GM12878 (cell line): Measurements from ENCODE around the gene NKX2-2. TPM values are rescaled to one million over a fixed set of nuclear protein-coding genes. Genes with fewer than 3 reads are reported as not detected.

ENCODE experiments used
- ATAC-seq: fragments of 200-7000 bp; cut with Tn5 transposase; 3 replicates; pipeline ENCODE4 v1.9.1; 2020; ENCODE audit warnings: mild to moderate bottlenecking, moderate library complexity
- BruUV-seq: library from RNA; stranded (reverse); fragments of 400-500 nt; replicated peaks from 2 replicates; lab custom pipeline; 2021; lab: Mats Ljungman, UMichigan
- CTCF ChIA-PET: fragments of 300-600 bp; sonication (Branson Sonifier 250); formaldehyde crosslinking; extraction: SDS; loops from one replicate; lab custom pipeline; 2021; ENCODE audit warnings: inconsistent platforms; lab: Yijun Ruan, JAX
- POLR2A ChIA-PET: fragments of 350-600 bp; formaldehyde crosslinking; extraction: SDS; loops from one replicate; lab custom pipeline; 2021; ENCODE audit warnings: inconsistent platforms; lab: Charles Lee
- RAD21 ChIA-PET: fragments of 300-600 bp; sonication (Branson Sonifier 250); formaldehyde crosslinking; loops from one replicate; lab custom pipeline; 2023; ENCODE audit warnings: antibody characterized with exemption; ENCODE audit not compliant: unreplicated experiment; lab: Charles Lee
- SMC1A ChIA-PET: fragments of 300-600 bp; sonication (Branson Sonifier 250); formaldehyde crosslinking; loops from one replicate; lab custom pipeline; 2023; ENCODE audit not compliant: unreplicated experiment, uncharacterized antibody; lab: Charles Lee
- DNase-seq: peaks from one replicate; pipeline ENCODE4 v3.0.0-alpha.2; 2011; ENCODE audit warnings: low read depth, low spot score
- FAIRE-seq: peaks from 3 replicates; lab custom pipeline; 2011; peaks lifted over from hg19 to GRCh38; lab: Jason Lieb, UNC
- H2AFZ ChIP-seq: 2 replicates; pipeline ENCODE4 v1.6.0; 2011; ENCODE audit warnings: low read depth, low read length, control low read depth; ENCODE audit not compliant: control insufficient read depth
- H3K27ac ChIP-seq: 2 replicates; pipeline ENCODE4 v1.5.1; 2011; ENCODE audit warnings: control low read depth; ENCODE audit not compliant: control insufficient read depth, insufficient read depth
- H3K27me3 ChIP-seq, 2 experiments: replicated peaks in 1 of 2; 2 replicates each; pipeline versions ENCODE4 v1.6.0 to v1.6.1; 2011; ENCODE audit warnings: low read length in 1 of 2; ENCODE audit not compliant: control insufficient read depth in 2 of 2, insufficient read depth in 2 of 2
- H3K36me3 ChIP-seq, 2 experiments: 2 replicates each; pipeline ENCODE4 v1.5.1; 2011; ENCODE audit warnings: low read length in 1 of 2; ENCODE audit not compliant: control insufficient read depth in 2 of 2, insufficient read depth in 2 of 2
- H3K4me1 ChIP-seq: 2 replicates; pipeline ENCODE4 v1.6.1; 2011; ENCODE audit warnings: mild to moderate bottlenecking, low read length, moderate library complexity, mixed read lengths; ENCODE audit not compliant: control insufficient read depth, insufficient read depth
- H3K4me2 ChIP-seq: 2 replicates; pipeline ENCODE4 v1.6.0; 2011; ENCODE audit warnings: control low read depth; ENCODE audit not compliant: control insufficient read depth, insufficient read depth
- H3K4me3 ChIP-seq: fragments of 200-600 bp; sonication (generic); 2 replicates; pipeline ENCODE4 v1.5.1; 2016
- H3K79me2 ChIP-seq: 2 replicates; pipeline ENCODE4 v1.6.0; 2011; ENCODE audit warnings: low read length; ENCODE audit not compliant: control insufficient read depth, insufficient read depth
- H3K9ac ChIP-seq: 2 replicates; pipeline ENCODE4 v1.8.0; 2011; ENCODE audit warnings: low read length, control low read depth, mixed read lengths; ENCODE audit not compliant: control insufficient read depth, insufficient read depth
- H3K9me3 ChIP-seq: replicated peaks from 3 replicates; pipeline ENCODE4 v1.5.1; 2011; ENCODE audit warnings: mild to moderate bottlenecking, low read length; ENCODE audit not compliant: control insufficient read depth, insufficient read depth
- H4K20me1 ChIP-seq: 2 replicates; pipeline ENCODE4 v1.6.0; 2011; ENCODE audit not compliant: control insufficient read depth, insufficient read depth
- ETV6 ChIP-seq, 2 experiments: fragments of 450-650 bp in 1 of 2; IDR thresholded peaks in 1 of 2; conservative IDR thresholded peaks in 1 of 2; 2 replicates each; pipeline ENCODE4 v1.6.1; 2014; ENCODE audit warnings: antibody characterized with exemption in 1 of 2, borderline replicate concordance in 1 of 2, low read depth in 1 of 2, mild to moderate bottlenecking in 1 of 2, moderate library complexity in 1 of 2
- HDAC2 ChIP-seq: fragments of 200-600 bp; sonication (generic); IDR thresholded peaks from 2 replicates; pipeline ENCODE4 v1.6.1; 2017
- IKZF1 ChIP-seq: fragments of 450-650 bp; conservative IDR thresholded peaks from 2 replicates; pipeline ENCODE4 v1.6.1; 2017; ENCODE audit warnings: antibody characterized with exemption, mild to moderate bottlenecking
- NR2F1 ChIP-seq: fragments of 450-650 bp; conservative IDR thresholded peaks from 2 replicates; pipeline ENCODE4 v1.6.1; 2017; ENCODE audit warnings: mild to moderate bottlenecking
- PML ChIP-seq: IDR thresholded peaks from 2 replicates; pipeline ENCODE4 v1.6.1; 2012; ENCODE audit warnings: low read length, inconsistent platforms
- RCOR1 ChIP-seq: conservative IDR thresholded peaks from 2 replicates; pipeline ENCODE4 v1.6.1; 2012; ENCODE audit warnings: low read depth, low read length, improper control_type of control experiment
- TCF7 ChIP-seq: IDR thresholded peaks from 2 replicates; pipeline ENCODE4 v1.6.1; 2014; ENCODE audit warnings: antibody characterized with exemption, borderline replicate concordance
- WRNIP1 ChIP-seq: IDR thresholded peaks from 2 replicates; pipeline ENCODE4 v1.6.1; 2011; ENCODE audit warnings: low read depth, low read length, improper control_type of control experiment, borderline replicate concordance
- ZNF24 ChIP-seq: fragments of 450-650 bp; IDR thresholded peaks from 2 replicates; pipeline ENCODE4 v1.6.1; 2017; ENCODE audit warnings: antibody characterized with exemption, mild to moderate bottlenecking
- ZNF274 ChIP-seq: IDR thresholded peaks from one replicate; pipeline ENCODE4 v1.8.0; 2011; ENCODE audit not compliant: insufficient read length, insufficient read depth
- WGBS: methylation state at CpG from one replicate; pipeline ENCODE4 v1.1.6; 2016; ENCODE audit warnings: low lambda C conversion rate; ENCODE audit not compliant: insufficient replicate concordance, insufficient coverage; ENCODE audit errors: missing lambda C conversion rate; 5-methylcytosine and 5-hydroxymethylcytosine counted together
- in situ Hi-C: fragments of 300-500 bp; cut with MboI; formaldehyde crosslinking; loops from 9 replicates; pipeline ENCODE4 v1.14.3; 2018; ENCODE audit warnings: mixed read lengths
- intact Hi-C: fragments of 100-400 bp; cut with micrococcal nuclease; formaldehyde crosslinking; loops from one replicate; pipeline ENCODE4 v1.14.2; 2022; ENCODE audit not compliant: unreplicated experiment
- polyA plus RNA-seq, 11 experiments: library from polyadenylated mRNA; depleted of rRNA in 4 of 11; unstranded in 6 of 11; stranded (reverse) in 5 of 11; fragments of >200 nt; fragmentation: Nextera tagmentation in 4 of 11; fragmentation: Illumina TruSeq in 1 of 11; extraction: Ambion mirVana in 4 of 11; extraction: Trizol in 1 of 11; gene quantifications; 1 replicate in 1 of 11; 2 replicates in 10 of 11; pipeline versions ENCODE4 v1.2.1 to v1.2.3, GENCODE V29; 2011 to 2016; ENCODE audit warnings: inconsistent platforms in 2 of 11, missing spikeins in 2 of 11, low read depth in 1 of 11
- total RNA-seq, 4 experiments: library from RNA; depleted of rRNA in 3 of 4; stranded (reverse); fragments of >200 nt in 3 of 4; fragmentation: Illumina TruSeq in 1 of 4; extraction: Trizol in 1 of 4; gene quantifications; 2 replicates each; pipeline versions ENCODE4 v1.2.1 to v1.2.3, GENCODE V29; 2013 to 2021
- TF ChIP-seq, protein P1 (sequence below): fragments of 450-650 bp; formaldehyde crosslinking; IDR thresholded peaks from 2 replicates; pipeline ENCODE4 v1.4.0; 2022; ENCODE audit warnings: mild to moderate bottlenecking, moderate library complexity
- TF ChIP-seq, protein P2 (sequence below): fragments of 450-650 bp; IDR thresholded peaks from 2 replicates; pipeline ENCODE4 v1.6.1; 2014; ENCODE audit warnings: mild to moderate bottlenecking
- TF ChIP-seq, protein P3 (sequence below): fragments of 450-650 bp; IDR thresholded peaks from 2 replicates; pipeline ENCODE4 v1.6.1; 2017; ENCODE audit warnings: mild to moderate bottlenecking, low read depth, inconsistent platforms; ENCODE audit not compliant: poor library complexity, severe bottlenecking

The NKX2-2 gene
- total and polyA plus RNA-seq, 10 of the 15 experiments (the other 5 are each of a cell fraction or from before 2014, with no cell fraction given): not detected

DNA sequence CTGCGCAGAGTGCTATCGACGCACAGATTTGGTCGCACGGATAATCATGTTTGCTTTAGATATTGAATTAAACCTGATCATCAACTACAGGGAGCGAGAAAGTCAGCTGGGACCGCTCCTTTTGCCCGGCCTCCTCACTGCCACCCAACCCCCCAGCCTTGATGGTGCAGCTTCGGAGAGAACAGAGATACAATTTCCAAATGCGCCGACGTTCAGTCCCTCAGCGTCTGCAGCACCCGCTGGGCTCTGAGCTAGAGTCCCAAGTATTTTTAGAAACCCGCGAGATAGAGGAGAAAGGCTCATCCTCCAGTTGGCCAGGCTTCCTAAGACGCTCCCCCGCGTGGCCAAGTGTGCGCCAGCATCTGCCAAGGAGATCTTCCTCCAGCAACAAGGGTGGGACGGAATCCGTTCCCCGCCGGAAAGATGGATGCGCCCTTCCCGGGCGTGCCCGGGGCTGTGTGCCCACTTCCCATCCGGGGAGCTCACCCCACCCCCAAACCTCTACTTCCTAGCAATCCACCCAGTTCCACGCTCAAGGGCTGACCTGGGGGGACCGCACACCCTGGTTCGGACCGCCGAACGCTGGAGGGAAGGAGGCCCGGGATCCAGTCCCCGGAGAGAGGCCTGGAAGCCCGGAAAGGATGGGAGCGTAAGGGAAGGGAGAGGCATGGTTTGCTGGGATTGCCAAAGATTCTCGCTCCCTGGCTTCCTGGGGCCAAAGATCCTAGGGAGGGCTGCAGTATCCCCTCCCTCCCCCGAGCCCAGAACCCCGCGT lies 4.1 kb downstream of the NKX2-2 start:
- no peaks in the 10 kb centered on the region; the same call in 1 of the 2 replicates for H3K4me1 ChIP-seq
- no peak overlapping the region for H2AFZ ChIP-seq
- H3K27ac ChIP-seq: no peak overlapping the region
- H3K36me3 ChIP-seq: no peaks in the 10 kb centered on the region
- BruUV-seq: no TSS peak
- CTCF ChIA-PET: interaction anchor here (1.4 to 4.2 kb wide), 2 partner anchors 62 to 274 kb away, joined by 3 to 31 read pairs; no protein-coding TSS in a partner anchor
- in situ Hi-C loops: loop anchor here (10.0 kb wide), 1 partner anchor 465 kb away; no protein-coding TSS in a partner anchor
- SMC1A ChIA-PET: no interaction called here
- DNase-seq: no peak
- H3K9ac ChIP-seq: no peak overlapping the region
- POLR2A ChIA-PET: no interaction called here
- H3K27me3 ChIP-seq: peaks cover 17 to 43% of the 10 kb centered on the region in 2 experiments
- H4K20me1 ChIP-seq: no peaks in the 10 kb centered on the region
- ATAC-seq: no peak
- H3K79me2 ChIP-seq: no peaks in the 10 kb centered on the region
- TF ChIP-seq TCF7 (no peak), PML (no peak), RCOR1 (no peak), ZNF24 (no peak), WRNIP1 (no peak), ZNF274 (no peak), IKZF1 (no peak), NR2F1 (no peak), HDAC2 (no peak), ETV6 (conservative IDR thresholded peaks at IDR 0.05 in 1 of 2, IDR thresholded peaks at IDR 0.05 in 1 of 2; ENCODE audit: borderline replicate concordance in 1 of 2, low read depth in 1 of 2) (no peak)
- TF ChIP-seq, protein P1, sequence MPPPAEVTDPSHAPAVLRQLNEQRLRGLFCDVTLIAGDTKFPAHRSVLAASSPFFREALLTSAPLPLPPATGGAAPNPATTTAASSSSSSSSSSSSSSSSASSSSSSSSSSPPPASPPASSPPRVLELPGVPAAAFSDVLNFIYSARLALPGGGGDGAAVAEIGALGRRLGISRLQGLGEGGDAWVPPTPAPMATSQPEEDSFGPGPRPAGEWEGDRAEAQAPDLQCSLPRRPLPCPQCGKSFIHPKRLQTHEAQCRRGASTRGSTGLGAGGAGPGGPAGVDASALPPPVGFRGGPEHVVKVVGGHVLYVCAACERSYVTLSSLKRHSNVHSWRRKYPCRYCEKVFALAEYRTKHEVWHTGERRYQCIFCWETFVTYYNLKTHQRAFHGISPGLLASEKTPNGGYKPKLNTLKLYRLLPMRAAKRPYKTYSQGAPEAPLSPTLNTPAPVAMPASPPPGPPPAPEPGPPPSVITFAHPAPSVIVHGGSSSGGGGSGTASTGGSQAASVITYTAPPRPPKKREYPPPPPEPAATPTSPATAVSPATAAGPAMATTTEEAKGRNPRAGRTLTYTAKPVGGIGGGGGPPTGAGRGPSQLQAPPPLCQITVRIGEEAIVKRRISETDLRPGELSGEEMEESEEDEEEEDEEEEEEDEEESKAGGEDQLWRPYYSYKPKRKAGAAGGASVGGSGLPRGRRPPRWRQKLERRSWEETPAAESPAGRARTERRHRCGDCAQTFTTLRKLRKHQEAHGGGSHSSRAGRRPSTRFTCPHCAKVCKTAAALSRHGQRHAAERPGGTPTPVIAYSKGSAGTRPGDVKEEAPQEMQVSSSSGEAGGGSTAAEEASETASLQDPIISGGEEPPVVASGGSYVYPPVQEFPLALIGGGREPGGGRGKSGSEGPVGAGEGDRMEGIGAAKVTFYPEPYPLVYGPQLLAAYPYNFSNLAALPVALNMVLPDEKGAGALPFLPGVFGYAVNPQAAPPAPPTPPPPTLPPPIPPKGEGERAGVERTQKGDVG (CRISPR knock-in tag): no peak
- TF ChIP-seq, protein P2, sequence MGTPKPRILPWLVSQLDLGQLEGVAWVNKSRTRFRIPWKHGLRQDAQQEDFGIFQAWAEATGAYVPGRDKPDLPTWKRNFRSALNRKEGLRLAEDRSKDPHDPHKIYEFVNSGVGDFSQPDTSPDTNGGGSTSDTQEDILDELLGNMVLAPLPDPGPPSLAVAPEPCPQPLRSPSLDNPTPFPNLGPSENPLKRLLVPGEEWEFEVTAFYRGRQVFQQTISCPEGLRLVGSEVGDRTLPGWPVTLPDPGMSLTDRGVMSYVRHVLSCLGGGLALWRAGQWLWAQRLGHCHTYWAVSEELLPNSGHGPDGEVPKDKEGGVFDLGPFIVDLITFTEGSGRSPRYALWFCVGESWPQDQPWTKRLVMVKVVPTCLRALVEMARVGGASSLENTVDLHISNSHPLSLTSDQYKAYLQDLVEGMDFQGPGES: no peak
- TF ChIP-seq, protein P3, sequence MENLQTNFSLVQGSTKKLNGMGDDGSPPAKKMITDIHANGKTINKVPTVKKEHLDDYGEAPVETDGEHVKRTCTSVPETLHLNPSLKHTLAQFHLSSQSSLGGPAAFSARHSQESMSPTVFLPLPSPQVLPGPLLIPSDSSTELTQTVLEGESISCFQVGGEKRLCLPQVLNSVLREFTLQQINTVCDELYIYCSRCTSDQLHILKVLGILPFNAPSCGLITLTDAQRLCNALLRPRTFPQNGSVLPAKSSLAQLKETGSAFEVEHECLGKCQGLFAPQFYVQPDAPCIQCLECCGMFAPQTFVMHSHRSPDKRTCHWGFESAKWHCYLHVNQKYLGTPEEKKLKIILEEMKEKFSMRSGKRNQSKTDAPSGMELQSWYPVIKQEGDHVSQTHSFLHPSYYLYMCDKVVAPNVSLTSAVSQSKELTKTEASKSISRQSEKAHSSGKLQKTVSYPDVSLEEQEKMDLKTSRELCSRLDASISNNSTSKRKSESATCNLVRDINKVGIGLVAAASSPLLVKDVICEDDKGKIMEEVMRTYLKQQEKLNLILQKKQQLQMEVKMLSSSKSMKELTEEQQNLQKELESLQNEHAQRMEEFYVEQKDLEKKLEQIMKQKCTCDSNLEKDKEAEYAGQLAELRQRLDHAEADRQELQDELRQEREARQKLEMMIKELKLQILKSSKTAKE: no peak
- FAIRE-seq: no peak
- 45% methylated on average over 38 of the region's 43 CpGs for WGBS
- intact Hi-C loops: loop anchor here (10.0 kb wide), 2 partner anchors 115 to 845 kb away; partner anchors contain the start of gene NKX2-4
- H3K4me3 ChIP-seq: no peak overlapping the region; the same call in 1 of the 2 replicates
- H3K9me3 ChIP-seq: no peaks in the 10 kb centered on the region; the same call in 2 of the 3 replicates
- peak overlapping the region; percentile 42; the same call in 1 of the 2 replicates for H3K4me2 ChIP-seq
- RAD21 ChIA-PET: interaction anchor here (1.3 kb wide), 1 partner anchor 274 kb away, joined by 5 read pairs; no protein-coding TSS in a partner anchor
